Lung (tissue), 12 donors: ENCODE measurements around the gene GATA3. TPM values are rescaled to one million over a fixed set of nuclear protein-coding genes. Genes with fewer than 3 reads are reported as not detected.
A peak's percentile ranks its signal among the peaks of the same experiment; 100 is the strongest.

Experiments
- ATAC-seq: fragments of 200-7000 bp; cut with Tn5 transposase; one replicate; pipeline ENCODE4 v1.9.1; 2020; ENCODE audit warnings: moderate number of reproducible peaks; ENCODE audit not compliant: insufficient read depth, low FRiP score
- DNase-seq, 3 donors: peaks; one replicate each; pipeline ENCODE4 v3.0.0-alpha.2; 2013 to 2017
- H3K27ac ChIP-seq, 2 donors: one replicate each; pipeline ENCODE4 v1.5.1; 2013; ENCODE audit warnings: mild to moderate bottlenecking in 2 of 2, moderate library complexity in 2 of 2, control low read depth in 1 of 2, inconsistent platforms in 1 of 2, low read depth in 1 of 2, low read length in 1 of 2
- H3K27me3 ChIP-seq, 3 donors: one replicate each; pipeline ENCODE4 v1.5.1; 2013; ENCODE audit warnings: low read length in 2 of 3; ENCODE audit not compliant: control insufficient read depth in 3 of 3, insufficient read depth in 3 of 3
- H3K36me3 ChIP-seq, 4 donors: one replicate each; pipeline ENCODE4 v1.5.1; 2013; ENCODE audit warnings: low read length in 4 of 4, mild to moderate bottlenecking in 1 of 4, moderate library complexity in 1 of 4; ENCODE audit not compliant: control insufficient read depth in 4 of 4, insufficient read depth in 4 of 4
- H3K4me1 ChIP-seq, 5 donors: one replicate each; pipeline ENCODE4 v1.5.1; 2013; ENCODE audit warnings: low read length in 5 of 5, mild to moderate bottlenecking in 2 of 5, moderate library complexity in 1 of 5; ENCODE audit not compliant: control insufficient read depth in 5 of 5, insufficient read depth in 5 of 5
- H3K4me3 ChIP-seq: one replicate; pipeline ENCODE4 v1.5.1; 2013; ENCODE audit warnings: mild to moderate bottlenecking, control low read depth, moderate library complexity
- H3K9ac ChIP-seq, 2 donors: one replicate each; pipeline ENCODE4 v1.5.1; 2013; ENCODE audit warnings: low read length in 2 of 2, control low read depth in 1 of 2; ENCODE audit not compliant: insufficient read depth in 1 of 2
- H3K9me3 ChIP-seq, 4 donors: one replicate each; pipeline ENCODE4 v1.5.1; 2013; ENCODE audit warnings: low read length in 3 of 4, mild to moderate bottlenecking in 1 of 4, moderate library complexity in 1 of 4; ENCODE audit not compliant: control insufficient read depth in 4 of 4, insufficient read depth in 3 of 4
- WGBS, 2 donors: extraction: QIAGEN DNeasy Blood & Tissue Kit; methylation state at CpG; one replicate each; pipeline ENCODE4 v1.1.7; 2013; 5-methylcytosine and 5-hydroxymethylcytosine counted together
- polyA plus RNA-seq, 2 donors: library from polyadenylated mRNA; stranded (reverse); fragments of 200-250 nt; gene quantifications; one replicate each; pipeline ENCODE4 v1.2.1, GENCODE V29; 2013
- total RNA-seq, 2 donors: library from RNA; depleted of rRNA in 1 of 2; stranded (reverse); fragments of >200 nt in 1 of 2; gene quantifications; one replicate each; pipeline ENCODE4 v1.2.1, GENCODE V29; 2014 to 2021
- TF ChIP-seq, protein P1 (sequence below): IDR thresholded peaks from 2 replicates; pipeline ENCODE4 v1.5.1; 2012; ENCODE audit warnings: mild to moderate bottlenecking; ENCODE audit errors: control extremely low read depth, extremely low read depth
- donor health status: control.
- donor health status: control.
- donor health status: Bipolar disorder and iron deficiency.
- donor health status: healthy.
- donor health status: DM: yes; HTN: yes; CAD: no.

GATA3 gene
- total and polyA plus RNA-seq, 4 donors: 0.94 to 3.4 (median 1.8) TPM

DNA sequence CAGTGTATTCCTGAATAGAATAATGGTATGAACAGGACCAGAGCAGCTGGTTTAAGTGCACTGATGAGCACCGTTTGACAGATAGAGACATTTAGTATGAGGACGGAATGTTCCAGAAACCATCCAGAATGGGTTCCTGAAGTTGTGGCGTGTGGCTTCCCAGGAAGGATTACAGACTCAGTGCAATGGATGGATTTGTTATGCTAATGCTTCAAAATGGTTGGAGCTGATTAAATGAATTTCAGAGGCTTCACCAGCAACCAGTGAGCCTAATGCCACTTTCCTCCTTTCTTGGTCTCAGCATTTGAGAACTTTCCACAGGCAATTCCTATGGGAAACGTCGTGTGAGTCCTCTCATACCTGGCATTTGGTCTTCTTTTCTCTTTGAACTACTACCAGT is 9.9 kb downstream of the GATA3 start:
- no peak for ATAC-seq
- H3K27ac ChIP-seq: no peak overlapping the region
- no peaks in the 10 kb centered on the region for H3K9me3 ChIP-seq
- H3K4me3 ChIP-seq: no peak overlapping the region
- H3K4me1 ChIP-seq: peaks cover 0 to 2% (median 0%) of the 10 kb centered on the region in 5 donors
- WGBS, 2 donors: 52 to 70% methylated on average over 5 of the region's 5 CpGs
- H3K27me3 ChIP-seq: peaks cover 0 to 81% (median 63%) of the 10 kb centered on the region in 3 donors
- H3K9ac ChIP-seq: no peak overlapping the region
- no peak for DNase-seq
- H3K36me3 ChIP-seq: peaks cover 0 to 2% (median 0%) of the 10 kb centered on the region in 4 donors
- TF ChIP-seq, protein P1, sequence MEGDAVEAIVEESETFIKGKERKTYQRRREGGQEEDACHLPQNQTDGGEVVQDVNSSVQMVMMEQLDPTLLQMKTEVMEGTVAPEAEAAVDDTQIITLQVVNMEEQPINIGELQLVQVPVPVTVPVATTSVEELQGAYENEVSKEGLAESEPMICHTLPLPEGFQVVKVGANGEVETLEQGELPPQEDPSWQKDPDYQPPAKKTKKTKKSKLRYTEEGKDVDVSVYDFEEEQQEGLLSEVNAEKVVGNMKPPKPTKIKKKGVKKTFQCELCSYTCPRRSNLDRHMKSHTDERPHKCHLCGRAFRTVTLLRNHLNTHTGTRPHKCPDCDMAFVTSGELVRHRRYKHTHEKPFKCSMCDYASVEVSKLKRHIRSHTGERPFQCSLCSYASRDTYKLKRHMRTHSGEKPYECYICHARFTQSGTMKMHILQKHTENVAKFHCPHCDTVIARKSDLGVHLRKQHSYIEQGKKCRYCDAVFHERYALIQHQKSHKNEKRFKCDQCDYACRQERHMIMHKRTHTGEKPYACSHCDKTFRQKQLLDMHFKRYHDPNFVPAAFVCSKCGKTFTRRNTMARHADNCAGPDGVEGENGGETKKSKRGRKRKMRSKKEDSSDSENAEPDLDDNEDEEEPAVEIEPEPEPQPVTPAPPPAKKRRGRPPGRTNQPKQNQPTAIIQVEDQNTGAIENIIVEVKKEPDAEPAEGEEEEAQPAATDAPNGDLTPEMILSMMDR: no peak

DNA sequence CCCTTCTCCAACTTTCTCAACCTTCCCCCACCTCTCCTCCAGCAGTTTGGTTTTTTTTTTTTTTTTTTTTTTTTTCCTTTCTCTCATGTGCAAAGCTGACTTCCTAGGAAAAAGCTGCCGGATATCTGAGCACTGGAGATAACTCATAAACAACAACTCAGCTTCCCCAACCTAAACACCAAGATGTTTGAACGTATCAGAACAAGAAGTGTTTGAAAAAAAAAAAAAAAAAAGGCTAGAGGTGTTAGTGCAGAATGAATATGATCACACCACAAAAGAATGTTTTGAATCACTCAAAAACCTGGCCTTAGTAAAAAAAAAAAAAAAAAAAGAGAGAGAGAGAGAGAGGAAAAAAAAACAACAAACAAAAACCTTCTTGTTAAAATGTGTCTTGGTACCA is 11.2 kb downstream of the GATA3 start:
- no peaks in the 10 kb centered on the region for H3K9me3 ChIP-seq
- ATAC-seq (no peak), DNase-seq (peak in 1 of 3 donors; percentile 56)
- H3K27ac ChIP-seq: no peak overlapping the region
- H3K36me3 ChIP-seq: peaks cover 0 to 4% (median 0%) of the 10 kb centered on the region in 4 donors
- peaks cover 0 to 2% (median 0%) of the 10 kb centered on the region in 5 donors for H3K4me1 ChIP-seq
- TF ChIP-seq, protein P1: no peak
- WGBS, 2 donors: 13 to 15% methylated on average over 2 of the region's 2 CpGs
- no peak overlapping the region for H3K9ac ChIP-seq
- peaks cover 0 to 73% (median 51%) of the 10 kb centered on the region in 3 donors for H3K27me3 ChIP-seq
- no peak overlapping the region for H3K4me3 ChIP-seq

DNA sequence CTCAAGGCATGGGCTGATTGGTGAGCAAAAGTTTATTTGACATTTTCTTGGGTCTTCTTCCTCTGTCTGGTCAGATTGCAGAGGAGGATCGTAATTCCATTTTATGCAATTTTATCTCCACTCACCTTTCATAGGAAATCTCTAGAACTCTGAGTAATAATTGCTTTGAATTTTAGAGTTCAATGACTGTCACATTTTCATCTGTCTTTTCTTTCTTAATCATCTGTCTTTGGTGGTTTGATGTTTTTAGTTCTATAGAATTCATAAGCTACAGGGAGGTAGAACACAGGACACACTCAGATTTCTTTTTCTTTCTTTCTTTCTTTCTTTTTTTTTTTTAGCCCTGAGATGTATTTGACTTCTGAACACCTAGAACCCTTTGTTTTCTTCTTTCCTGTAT is 11.6 kb downstream of the GATA3 start:
- TF ChIP-seq, protein P1: no peak
- WGBS, 2 donors: 56 to 74% methylated on average over 1 of the region's 1 CpG
- H3K27me3 ChIP-seq: peaks cover 0 to 72% (median 46%) of the 10 kb centered on the region in 3 donors
- no peak overlapping the region for H3K4me3 ChIP-seq
- H3K36me3 ChIP-seq: peaks cover 0 to 4% (median 0%) of the 10 kb centered on the region in 4 donors
- DNase-seq (no peak), ATAC-seq (no peak)
- no peak overlapping the region for H3K27ac ChIP-seq
- no peaks in the 10 kb centered on the region for H3K9me3 ChIP-seq
- H3K4me1 ChIP-seq: peaks cover 0 to 2% (median 0%) of the 10 kb centered on the region in 5 donors
- H3K9ac ChIP-seq: no peak overlapping the region

DNA sequence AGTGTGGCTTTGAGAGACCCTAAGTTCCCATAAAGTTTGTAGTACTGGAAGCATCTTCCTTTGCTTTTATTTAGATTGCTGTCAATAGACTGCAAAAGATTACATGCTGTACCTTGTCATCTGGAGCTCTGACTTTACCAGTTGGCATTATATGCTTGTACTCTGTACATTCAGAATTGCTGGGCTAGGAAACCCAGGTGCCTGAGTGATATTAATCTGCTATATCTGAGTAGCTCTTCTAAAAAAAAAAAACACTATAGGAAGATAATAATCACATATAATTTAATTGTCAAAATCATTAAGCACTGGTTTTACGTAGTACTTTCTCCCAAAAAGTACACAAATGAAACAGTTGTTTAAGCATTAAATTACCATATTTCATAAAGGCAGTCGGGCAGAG is 12.3 kb downstream of the GATA3 start:
- 80 to 89% methylated on average over 2 of the region's 2 CpGs for WGBS, 2 donors
- no peak for ATAC-seq

More for the DNA sequence above, 12.3 kb downstream of the GATA3 start:
- no peaks in the 10 kb centered on the region for H3K9me3 ChIP-seq
- H3K4me3 ChIP-seq: no peak overlapping the region
- H3K9ac ChIP-seq: no peak overlapping the region
- TF ChIP-seq, protein P1: no peak
- no peak overlapping the region for H3K27ac ChIP-seq
- peaks cover 0 to 4% (median 0%) of the 10 kb centered on the region in 4 donors for H3K36me3 ChIP-seq
- no peak for DNase-seq
- peaks cover 0 to 68% (median 40%) of the 10 kb centered on the region in 3 donors for H3K27me3 ChIP-seq
- H3K4me1 ChIP-seq: peaks cover 0 to 2% (median 0%) of the 10 kb centered on the region in 5 donors
